ENCODE data around the gene LIX1L. TPM values are rescaled to one million over a fixed set of nuclear protein-coding genes. Genes with fewer than 3 reads are reported as not detected.

LIX1L gene
- total and polyA plus RNA-seq, 2 experiments from 2014 or later, result 14.0 to 16.3 TPM

DNA sequence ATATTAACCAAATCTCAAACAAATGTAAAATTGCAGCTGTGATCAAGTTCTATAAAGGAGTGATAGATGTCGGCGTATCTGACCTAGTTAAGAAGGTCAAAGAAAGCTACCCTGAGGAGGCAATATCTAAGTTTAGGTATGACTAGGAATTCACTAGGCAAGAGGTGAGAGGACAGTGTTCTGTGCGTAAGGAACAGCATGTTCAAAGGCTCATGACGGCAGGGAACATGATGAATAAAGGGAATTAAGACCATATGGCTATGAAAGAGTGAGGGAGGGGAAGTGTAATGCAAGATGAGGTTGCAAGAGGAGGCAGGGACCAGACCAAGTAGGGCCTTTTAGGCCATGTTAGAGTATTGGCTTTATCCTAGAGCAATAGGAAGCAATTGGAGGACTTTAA is 8.6 kb downstream of the LIX1L start:
- no peak for DNase-seq (ENCODE audit: low spot score)
- 75% methylated on average over 4 of the region's 4 CpGs for WGBS (ENCODE audit: low lambda C conversion rate, missing lambda C conversion rate)

DNA sequence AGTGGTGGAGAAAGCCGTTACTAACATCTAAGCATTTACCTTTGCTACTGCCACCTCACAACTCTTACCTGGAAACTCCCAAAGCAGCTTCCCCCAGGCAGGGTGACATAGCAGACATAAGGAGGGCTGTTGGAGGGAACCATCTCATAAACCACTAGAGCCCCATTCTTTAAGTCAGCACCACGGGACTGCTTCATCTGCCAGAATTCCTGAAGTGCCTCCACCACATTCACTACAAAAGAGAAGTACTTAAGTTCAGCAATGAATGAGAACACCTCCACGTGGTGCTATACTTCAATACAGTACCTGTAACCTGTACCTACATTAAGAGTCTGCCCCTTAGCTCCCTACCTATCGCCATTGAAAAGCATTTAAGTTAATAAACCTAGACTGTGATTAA is 10.3 kb downstream of the LIX1L start:
- Histone ChIP-seq H3K4me1 (ENCODE audit: insufficient read depth) (no peaks in the 10 kb centered on the region), H3K27ac (no peak overlapping the region), H3K79me2 (peaks cover 22% of the 10 kb centered on the region), H3K9me3 (ENCODE audit: low read depth) (no peaks in the 10 kb centered on the region), H4K20me1 (ENCODE audit: insufficient read depth, poor library complexity, severe bottlenecking) (no peaks in the 10 kb centered on the region), H3K9me2 (replicated peaks; ENCODE audit: insufficient read depth) (no peaks in the 10 kb centered on the region), H3K36me3 (replicated peaks; ENCODE audit: insufficient read depth, low read depth) (no peaks in the 10 kb centered on the region), H3K4me3 (no peak overlapping the region), H3K27me3 (no peaks in the 10 kb centered on the region), H3K4me2 (no peak overlapping the region), H2AFZ (no peak overlapping the region)
- TF ChIP-seq, protein P1, sequence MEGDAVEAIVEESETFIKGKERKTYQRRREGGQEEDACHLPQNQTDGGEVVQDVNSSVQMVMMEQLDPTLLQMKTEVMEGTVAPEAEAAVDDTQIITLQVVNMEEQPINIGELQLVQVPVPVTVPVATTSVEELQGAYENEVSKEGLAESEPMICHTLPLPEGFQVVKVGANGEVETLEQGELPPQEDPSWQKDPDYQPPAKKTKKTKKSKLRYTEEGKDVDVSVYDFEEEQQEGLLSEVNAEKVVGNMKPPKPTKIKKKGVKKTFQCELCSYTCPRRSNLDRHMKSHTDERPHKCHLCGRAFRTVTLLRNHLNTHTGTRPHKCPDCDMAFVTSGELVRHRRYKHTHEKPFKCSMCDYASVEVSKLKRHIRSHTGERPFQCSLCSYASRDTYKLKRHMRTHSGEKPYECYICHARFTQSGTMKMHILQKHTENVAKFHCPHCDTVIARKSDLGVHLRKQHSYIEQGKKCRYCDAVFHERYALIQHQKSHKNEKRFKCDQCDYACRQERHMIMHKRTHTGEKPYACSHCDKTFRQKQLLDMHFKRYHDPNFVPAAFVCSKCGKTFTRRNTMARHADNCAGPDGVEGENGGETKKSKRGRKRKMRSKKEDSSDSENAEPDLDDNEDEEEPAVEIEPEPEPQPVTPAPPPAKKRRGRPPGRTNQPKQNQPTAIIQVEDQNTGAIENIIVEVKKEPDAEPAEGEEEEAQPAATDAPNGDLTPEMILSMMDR (IDR thresholded peaks at IDR 0.05; ENCODE audit: poor library complexity), result no peak
- no peak for TF ChIP-seq EZH2phosphoT487 (IDR thresholded peaks at IDR 0.05; ENCODE audit: low read depth, severe bottlenecking, unreplicated experiment)
- no peak for TF ChIP-seq EZH2 (IDR thresholded peaks at IDR 0.05; ENCODE audit: borderline replicate concordance)
- WGBS (ENCODE audit: low lambda C conversion rate, missing lambda C conversion rate), result 67% methylated on average over 4 of the region's 4 CpGs
- no peak for DNase-seq (ENCODE audit: low spot score)

More for the DNA sequence above, 8.6 kb downstream of the LIX1L start:
- no peaks in the 10 kb centered on the region for H3K9me2 ChIP-seq (replicated peaks; ENCODE audit: insufficient read depth)
- no peaks in the 10 kb centered on the region for H3K36me3 ChIP-seq (replicated peaks; ENCODE audit: insufficient read depth, low read depth)
- peaks cover 39% of the 10 kb centered on the region for H3K79me2 ChIP-seq
- H3K4me2 ChIP-seq, result no peak overlapping the region
- no peak overlapping the region for H3K27ac ChIP-seq
- TF ChIP-seq EZH2 (IDR thresholded peaks at IDR 0.05; ENCODE audit: borderline replicate concordance), result no peak
- TF ChIP-seq EZH2phosphoT487 (IDR thresholded peaks at IDR 0.05; ENCODE audit: low read depth, severe bottlenecking, unreplicated experiment), result no peak
- TF ChIP-seq, protein P1 (IDR thresholded peaks at IDR 0.05; ENCODE audit: poor library complexity), result no peak
- H2AFZ ChIP-seq, result no peak overlapping the region
- H4K20me1 ChIP-seq (ENCODE audit: insufficient read depth, poor library complexity, severe bottlenecking), result no peaks in the 10 kb centered on the region
- H3K9me3 ChIP-seq (ENCODE audit: low read depth), result no peaks in the 10 kb centered on the region
- no peaks in the 10 kb centered on the region for H3K27me3 ChIP-seq
- no peak overlapping the region for H3K4me3 ChIP-seq
- H3K4me1 ChIP-seq (ENCODE audit: insufficient read depth), result peaks cover 3% of the 10 kb centered on the region

DNA sequence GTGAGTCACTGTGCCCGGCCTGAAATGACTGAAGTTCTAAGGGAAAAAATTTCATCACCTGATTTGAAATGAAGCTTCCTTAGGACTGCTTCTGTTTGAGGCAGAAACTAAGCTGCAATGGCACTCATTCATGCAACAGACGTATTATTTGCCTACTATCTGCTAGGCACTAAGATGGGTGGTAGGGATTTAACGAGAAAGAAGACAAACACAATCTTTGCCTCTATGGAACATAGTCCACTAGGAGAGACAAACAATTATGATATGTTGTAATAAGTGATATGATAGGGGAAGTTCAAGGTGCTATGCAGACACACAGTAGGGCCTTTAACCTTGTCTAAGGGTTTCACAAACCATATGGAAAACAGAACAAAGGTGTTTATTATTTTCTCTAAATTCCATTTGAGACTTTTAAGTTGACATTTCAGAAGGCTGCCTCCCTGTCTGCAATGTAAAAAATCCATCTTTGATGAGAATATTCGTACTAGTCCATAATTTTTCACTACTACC is 11.3 kb downstream of the LIX1L start:
- no peaks in the 10 kb centered on the region for H3K27me3 ChIP-seq
- H3K9me2 ChIP-seq (replicated peaks; ENCODE audit: insufficient read depth), result no peaks in the 10 kb centered on the region
- no peak overlapping the region for H3K27ac ChIP-seq
- H3K4me3 ChIP-seq, result no peak overlapping the region
- no peaks in the 10 kb centered on the region for H3K9me3 ChIP-seq (ENCODE audit: low read depth)
- DNase-seq (ENCODE audit: low spot score), result no peak
- no peak for TF ChIP-seq EZH2 (IDR thresholded peaks at IDR 0.05; ENCODE audit: borderline replicate concordance)
- TF ChIP-seq, protein P1 (IDR thresholded peaks at IDR 0.05; ENCODE audit: poor library complexity), result no peak
- no peak for TF ChIP-seq EZH2phosphoT487 (IDR thresholded peaks at IDR 0.05; ENCODE audit: low read depth, severe bottlenecking, unreplicated experiment)
- no peaks in the 10 kb centered on the region for H3K4me1 ChIP-seq (ENCODE audit: insufficient read depth)
- 85% methylated on average over 4 of the region's 4 CpGs for WGBS (ENCODE audit: low lambda C conversion rate, missing lambda C conversion rate)
- H3K79me2 ChIP-seq, result peaks cover 12% of the 10 kb centered on the region
- H3K36me3 ChIP-seq (replicated peaks; ENCODE audit: insufficient read depth, low read depth), result no peaks in the 10 kb centered on the region
- H2AFZ ChIP-seq, result no peak overlapping the region
- H4K20me1 ChIP-seq (ENCODE audit: insufficient read depth, poor library complexity, severe bottlenecking), result no peaks in the 10 kb centered on the region
- H3K4me2 ChIP-seq, result no peak overlapping the region
